Measurements from ENCODE around the gene PRKCSH. TPM values are rescaled to one million over a fixed set of nuclear protein-coding genes. Genes with fewer than 3 reads are reported as not detected.

PRKCSH gene
- total RNA-seq, 2 donors from 2014 or later, result 308 to 434 TPM

DNA sequence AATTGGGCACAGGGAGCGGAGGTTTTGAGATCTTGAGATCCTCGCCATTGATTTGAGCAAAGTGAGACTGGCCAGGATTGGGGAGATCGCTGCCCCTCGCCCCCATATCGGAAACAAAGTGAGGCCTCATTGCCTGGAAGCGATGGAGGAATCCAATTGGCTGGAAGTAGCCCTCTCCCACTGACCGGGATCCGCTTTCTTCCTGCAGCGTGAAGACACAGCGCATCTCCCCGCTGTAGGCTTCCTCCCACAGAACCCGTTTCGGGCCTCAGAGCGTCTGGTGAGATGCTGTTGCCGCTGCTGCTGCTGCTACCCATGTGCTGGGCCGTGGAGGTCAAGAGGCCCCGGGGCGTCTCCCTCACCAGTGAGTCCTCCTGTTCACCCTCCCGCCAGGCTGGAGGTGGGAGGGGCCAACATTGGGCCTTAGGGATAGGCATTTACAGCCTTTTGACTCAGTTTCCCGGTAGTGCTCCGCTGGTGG, 438 bp downstream of the PRKCSH start:
- peak; percentile 53 for DNase-seq
- intact Hi-C loops (cut with DNase I), result no loop called here

DNA sequence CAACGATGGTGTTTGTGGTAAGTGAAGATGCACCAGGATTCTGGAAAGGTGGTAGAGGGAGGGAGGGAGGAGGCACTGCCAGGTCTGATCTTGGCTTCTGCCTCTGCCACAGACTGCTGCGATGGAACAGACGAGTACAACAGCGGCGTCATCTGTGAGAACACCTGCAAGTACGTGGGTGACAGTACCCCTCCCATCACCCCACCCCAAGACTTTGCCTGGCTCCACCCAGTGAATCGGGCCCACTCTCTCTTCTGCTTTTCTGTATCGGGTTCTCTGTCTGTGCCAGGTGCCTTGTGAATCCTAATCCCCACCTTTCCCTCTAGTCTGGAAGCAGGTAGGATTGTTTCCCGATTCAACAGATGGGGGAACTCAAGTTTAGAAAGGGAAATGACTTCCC, 2.5 kb downstream of the PRKCSH start:
- H3K36me3 ChIP-seq, result no peaks in the 10 kb centered on the region
- no peak for DNase-seq

More for the DNA sequence above, 438 bp downstream of the PRKCSH start:
- no peaks in the 10 kb centered on the region for H3K9me3 ChIP-seq
- H3K9ac ChIP-seq (ENCODE audit: low read depth in 2 of 2, low read length in 2 of 2), result peak overlapping the region; percentile 76 to 95
- no peaks in the 10 kb centered on the region for H3K27me3 ChIP-seq
- H3K36me3 ChIP-seq, result no peaks in the 10 kb centered on the region
- H3K27ac ChIP-seq, result peak overlapping the region; percentile 56
- peaks cover 6% of the 10 kb centered on the region for H3K4me1 ChIP-seq
- H3K4me3 ChIP-seq, result peak overlapping the region; percentile 45
- TF ChIP-seq CTCF (IDR thresholded peaks at IDR 0.05), result no peak

GRCh38 chr19:11444059-11444458, 8.6 kb downstream of the PRKCSH start:
- Histone ChIP-seq H3K36me3 (no peaks in the 10 kb centered on the region), H3K27me3 (no peaks in the 10 kb centered on the region), H3K27ac (no peak overlapping the region), H3K4me3 (no peak overlapping the region), H3K4me1 (no peaks in the 10 kb centered on the region), H3K9me3 (no peaks in the 10 kb centered on the region), H3K9ac (ENCODE audit: low read depth in 2 of 2, low read length in 2 of 2) (no peak overlapping the region)
- no peak for TF ChIP-seq CTCF (IDR thresholded peaks at IDR 0.05)
- DNase-seq, result no peak
- intact Hi-C loops (cut with DNase I), result no loop called here

More for the DNA sequence above, 2.5 kb downstream of the PRKCSH start:
- no peak overlapping the region for H3K4me3 ChIP-seq
- H3K27ac ChIP-seq, result no peak overlapping the region
- TF ChIP-seq CTCF (IDR thresholded peaks at IDR 0.05), result no peak
- intact Hi-C loops (cut with DNase I), result no loop called here
- no peaks in the 10 kb centered on the region for H3K27me3 ChIP-seq
- peaks cover 6% of the 10 kb centered on the region for H3K4me1 ChIP-seq
- H3K9me3 ChIP-seq, result no peaks in the 10 kb centered on the region
- no peak overlapping the region for H3K9ac ChIP-seq (ENCODE audit: low read depth in 2 of 2, low read length in 2 of 2)

DNA sequence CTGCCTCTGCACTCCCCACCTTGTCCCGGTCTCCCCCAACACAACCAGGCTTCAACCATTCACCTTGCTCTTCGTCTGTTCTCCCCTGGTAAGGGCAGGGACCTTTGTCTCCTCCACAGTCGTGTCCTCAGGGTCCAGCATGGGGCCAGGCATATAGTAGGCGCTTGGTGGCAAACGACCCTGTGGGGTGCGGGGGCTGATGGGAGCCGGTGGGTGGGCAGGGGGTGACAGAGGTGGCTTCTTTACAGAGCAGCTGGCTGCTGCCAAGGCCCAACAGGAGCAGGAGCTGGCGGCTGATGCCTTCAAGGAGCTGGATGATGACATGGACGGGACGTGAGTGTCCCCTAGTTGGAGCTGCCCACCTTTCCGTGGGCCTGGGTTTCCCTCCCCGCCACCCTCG, 9.7 kb downstream of the PRKCSH start:
- Histone ChIP-seq H3K4me3 (no peak overlapping the region), H3K4me1 (no peaks in the 10 kb centered on the region), H3K27me3 (no peaks in the 10 kb centered on the region), H3K9me3 (no peaks in the 10 kb centered on the region), H3K9ac (ENCODE audit: low read depth in 2 of 2, low read length in 2 of 2) (no peak overlapping the region), H3K36me3 (no peaks in the 10 kb centered on the region), H3K27ac (no peak overlapping the region)
- DNase-seq, result no peak
- intact Hi-C loops (cut with DNase I), result loop anchor here (5.0 kb wide), 2 partner anchors 63 to 153 kb away; partner anchors contain the start of gene EPOR
- no peak for TF ChIP-seq CTCF (IDR thresholded peaks at IDR 0.05)

- intact Hi-C loops (cut with DNase I), result loop anchor here (5.0 kb wide), 2 partner anchors 64 to 154 kb away; partner anchors contain the start of gene EPOR
- H3K36me3 ChIP-seq, result no peaks in the 10 kb centered on the region
These were observed 10.8 kb downstream of the PRKCSH start for GRCh38 chr19:11446271-11446651.

More at GRCh38 chr19:11446271-11446651, 10.8 kb downstream of the PRKCSH start:
- H3K9ac ChIP-seq (ENCODE audit: low read depth in 2 of 2, low read length in 2 of 2), result peak overlapping the region in 1 of 2 donors; percentile 24
- no peak for DNase-seq
- no peak overlapping the region for H3K27ac ChIP-seq
- TF ChIP-seq CTCF (IDR thresholded peaks at IDR 0.05), result no peak
- no peak overlapping the region for H3K4me3 ChIP-seq
- no peaks in the 10 kb centered on the region for H3K9me3 ChIP-seq
- H3K27me3 ChIP-seq, result no peaks in the 10 kb centered on the region
- no peaks in the 10 kb centered on the region for H3K4me1 ChIP-seq
